Measurements from ENCODE around the gene WDR38.

DNA sequence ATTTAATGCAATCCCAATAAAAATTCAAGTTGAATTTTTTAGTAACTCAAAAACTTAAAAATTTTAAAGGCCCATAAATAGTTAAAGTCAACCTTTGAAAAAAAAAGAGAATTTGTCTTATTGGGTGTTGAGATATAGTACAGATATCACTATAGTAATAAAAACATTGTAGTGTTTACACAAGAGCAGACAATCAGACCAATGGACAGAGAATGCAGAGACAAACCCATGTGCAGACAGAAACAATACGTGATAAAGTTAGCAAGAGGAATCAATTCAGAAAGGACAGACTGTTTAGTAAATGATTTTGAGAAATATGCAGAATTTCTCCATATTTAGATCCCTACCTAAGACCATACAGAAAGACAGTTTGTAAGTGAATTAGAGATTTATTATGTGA lies 53.7 kb downstream of the WDR38 start:
- TF ChIP-seq GATA2 (IDR thresholded peaks at IDR 0.05; ENCODE audit: low read depth, low read length), result no peak
- TF ChIP-seq GATA3 (IDR thresholded peaks at IDR 0.05; ENCODE audit: low read depth, low read length), result no peak
